NCI-H1105 treated with DMSO at 0.1 percent for 48 hours (cell line): ENCODE data around the gene SMIM24.
A peak's percentile ranks its signal among the peaks of the same experiment; 100 is the strongest.
"Not testable (repeated sequence)": the region's sequence is repeated elsewhere in the genome, so short reads cannot be mapped to it uniquely, and the experiment has no call there.

Source experiments
- DNase-seq: peaks from one replicate; lab custom pipeline; 2025; lab: John Stamatoyannopoulos, UW

The SMIM24 gene

DNA sequence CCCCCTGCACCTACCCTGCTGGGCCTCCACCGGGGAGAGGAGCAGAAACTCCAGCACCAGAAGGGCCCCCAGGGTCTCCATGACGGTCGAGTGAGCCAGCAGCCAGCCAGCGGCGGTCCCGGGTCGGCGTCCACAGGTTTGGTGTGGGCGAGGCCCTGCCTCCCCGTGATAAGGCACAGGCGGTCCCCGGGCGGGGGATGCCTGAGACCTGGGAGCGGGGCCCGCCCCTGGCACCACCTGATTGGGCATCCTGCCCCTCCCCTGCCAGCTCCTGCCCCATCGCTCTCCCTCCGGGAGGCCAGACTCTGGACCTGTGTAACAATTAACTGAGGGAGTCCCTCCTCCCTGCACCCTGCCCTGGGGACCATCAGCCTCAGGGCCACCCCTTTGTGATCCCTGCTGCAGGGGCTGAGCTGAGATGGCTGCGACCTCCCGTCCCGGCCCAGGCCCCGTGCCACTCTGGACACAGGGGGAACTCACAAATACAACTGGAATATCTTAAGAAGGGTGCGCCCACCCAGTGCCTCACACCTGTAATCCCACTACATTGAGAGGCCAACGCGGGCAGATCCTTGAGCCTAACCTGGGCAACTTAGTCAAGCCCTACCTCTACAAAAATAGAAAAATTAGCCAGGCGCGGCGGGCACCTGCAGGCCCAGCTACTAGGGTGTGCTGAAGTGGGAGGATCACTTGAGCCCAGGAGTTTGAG, at the start of gene SMIM24:
Gene SMIM24 (minus strand): TSS at position 143 of the 709 bp plus-strand sequence. CDS start 62 bp downstream, at position 81.
- DNase-seq = no peak

- not testable (repeated sequence) for DNase-seq
Observed at GRCh38 chr19:3529299-3529698, 49.0 kb upstream of the SMIM24 start.

DNA sequence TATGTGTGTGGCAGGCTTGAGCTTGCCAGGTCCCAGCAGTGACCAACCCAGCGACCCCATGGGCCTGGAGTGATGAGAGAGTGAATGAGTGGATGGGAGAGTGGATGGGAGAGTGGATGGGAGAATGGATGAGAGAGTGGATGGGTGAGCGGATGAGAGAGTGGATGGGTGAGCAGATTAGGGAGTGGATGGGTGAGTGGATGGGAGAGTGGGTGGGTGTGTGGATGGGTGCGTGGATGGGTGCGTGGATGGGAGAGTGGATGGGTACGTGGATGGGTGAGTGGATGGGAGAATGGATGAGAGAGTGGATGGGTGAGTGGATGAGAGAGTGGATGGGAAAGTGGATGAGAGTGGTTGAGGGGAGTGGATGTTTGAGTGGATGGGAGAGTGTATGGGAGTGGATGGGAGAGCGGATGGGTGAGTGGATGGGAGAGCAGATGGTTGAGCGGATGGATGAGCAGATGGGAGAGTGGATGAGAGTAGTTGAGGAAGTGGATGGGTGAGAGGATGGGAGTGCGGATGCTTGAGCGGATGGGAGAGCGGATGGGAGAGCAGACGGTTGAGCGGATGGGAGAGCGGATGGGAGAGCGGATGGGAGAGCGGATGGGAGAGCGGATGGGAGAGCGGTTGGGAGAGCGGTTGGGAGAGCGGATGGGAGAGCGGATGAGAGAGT, 48.4 kb upstream of the SMIM24 start:
- no peak for DNase-seq

DNA sequence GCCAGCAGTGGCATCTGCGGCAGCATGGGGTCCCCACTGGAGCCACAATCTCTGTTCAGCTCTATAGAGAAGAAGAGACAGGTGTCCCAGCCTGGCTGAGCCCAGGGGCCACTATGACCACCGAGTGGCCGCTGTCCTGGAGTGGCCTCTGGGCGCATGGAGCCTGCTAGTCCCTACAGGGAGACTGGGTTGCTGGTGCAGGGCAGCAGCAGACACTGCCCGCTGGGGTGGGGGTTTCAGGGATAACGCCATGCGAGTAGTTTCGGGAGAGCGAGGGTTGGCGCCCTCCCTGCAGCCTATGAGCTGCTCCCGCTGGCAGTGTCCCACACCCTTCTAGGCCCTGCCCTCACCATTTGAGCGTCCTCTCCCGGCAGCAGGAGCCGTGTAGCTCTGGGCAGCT, 47.8 kb upstream of the SMIM24 start:
- no peak for DNase-seq

GRCh38 chr19:3527238-3527910, 47.0 kb upstream of the SMIM24 start:
- no peak for DNase-seq

DNA sequence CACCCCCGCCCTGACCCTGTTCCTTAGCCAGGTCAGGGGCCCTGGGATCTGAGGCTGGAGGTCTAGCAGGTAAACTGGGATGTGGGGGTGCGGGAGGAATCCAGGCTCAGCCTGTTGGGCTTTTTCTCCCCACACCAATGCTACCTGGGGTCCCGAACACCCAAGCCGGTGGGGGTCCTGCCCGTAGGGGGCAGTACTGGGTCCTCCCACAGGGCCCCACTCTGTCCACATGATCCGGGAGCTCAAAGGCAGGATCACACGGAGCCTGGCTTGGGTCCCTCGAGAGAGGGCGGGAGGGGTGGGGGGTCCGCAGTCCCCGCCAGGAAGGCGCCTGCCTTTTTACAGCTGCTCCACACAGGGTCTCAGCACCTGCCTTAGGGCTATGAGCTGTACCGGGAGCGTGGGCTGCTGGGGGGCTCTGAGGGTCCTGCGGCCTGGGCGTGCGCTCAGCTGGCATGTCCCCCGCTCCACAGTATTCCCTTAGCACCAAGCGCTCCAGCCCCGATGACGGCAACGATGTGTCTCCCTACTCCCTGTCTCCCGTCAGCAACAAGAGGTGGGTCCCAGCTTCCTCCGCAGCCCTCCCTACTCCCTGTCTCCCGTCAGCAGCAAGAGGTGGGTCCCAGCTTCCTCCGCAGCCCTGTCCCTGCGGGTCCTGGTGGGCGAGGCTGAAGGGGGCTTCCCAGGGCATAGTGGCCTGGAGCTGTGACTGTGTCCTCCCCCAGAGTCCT, 46.3 kb upstream of the SMIM24 start:
- DNase-seq = no peak

DNA sequence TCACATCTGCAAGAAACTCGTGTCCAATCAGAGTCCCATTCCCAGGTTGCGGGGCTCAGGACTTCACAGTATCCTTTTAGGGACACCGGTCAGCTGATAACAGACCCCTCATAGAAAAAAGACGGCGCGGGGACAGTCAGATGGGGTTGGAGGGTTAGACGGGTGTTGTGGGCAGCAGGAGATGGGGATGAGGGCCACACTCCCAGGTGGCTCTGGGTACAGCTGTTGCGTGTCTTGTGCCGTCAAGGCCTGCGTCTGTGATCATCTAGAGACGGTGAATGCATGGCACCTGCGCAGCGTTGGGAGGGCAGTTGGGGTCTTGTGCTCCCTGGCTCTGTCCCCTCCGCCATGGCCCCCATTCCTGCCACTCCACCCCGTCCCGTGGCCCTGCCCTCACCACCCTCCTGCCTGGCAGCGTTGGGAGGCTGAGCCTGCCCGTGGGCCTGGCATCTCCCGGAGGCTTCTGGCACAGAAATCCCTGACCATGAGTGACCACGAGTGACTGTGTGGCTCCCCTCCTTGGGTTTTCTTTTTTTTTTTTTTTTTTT, 44.7 kb upstream of the SMIM24 start:
- no peak for DNase-seq

- no peak for DNase-seq
Observed at GRCh38 chr19:3524078-3524842, 43.9 kb upstream of the SMIM24 start.

- no peak for DNase-seq
Observed at GRCh38 chr19:3523361-3524077, 43.2 kb upstream of the SMIM24 start.

DNA sequence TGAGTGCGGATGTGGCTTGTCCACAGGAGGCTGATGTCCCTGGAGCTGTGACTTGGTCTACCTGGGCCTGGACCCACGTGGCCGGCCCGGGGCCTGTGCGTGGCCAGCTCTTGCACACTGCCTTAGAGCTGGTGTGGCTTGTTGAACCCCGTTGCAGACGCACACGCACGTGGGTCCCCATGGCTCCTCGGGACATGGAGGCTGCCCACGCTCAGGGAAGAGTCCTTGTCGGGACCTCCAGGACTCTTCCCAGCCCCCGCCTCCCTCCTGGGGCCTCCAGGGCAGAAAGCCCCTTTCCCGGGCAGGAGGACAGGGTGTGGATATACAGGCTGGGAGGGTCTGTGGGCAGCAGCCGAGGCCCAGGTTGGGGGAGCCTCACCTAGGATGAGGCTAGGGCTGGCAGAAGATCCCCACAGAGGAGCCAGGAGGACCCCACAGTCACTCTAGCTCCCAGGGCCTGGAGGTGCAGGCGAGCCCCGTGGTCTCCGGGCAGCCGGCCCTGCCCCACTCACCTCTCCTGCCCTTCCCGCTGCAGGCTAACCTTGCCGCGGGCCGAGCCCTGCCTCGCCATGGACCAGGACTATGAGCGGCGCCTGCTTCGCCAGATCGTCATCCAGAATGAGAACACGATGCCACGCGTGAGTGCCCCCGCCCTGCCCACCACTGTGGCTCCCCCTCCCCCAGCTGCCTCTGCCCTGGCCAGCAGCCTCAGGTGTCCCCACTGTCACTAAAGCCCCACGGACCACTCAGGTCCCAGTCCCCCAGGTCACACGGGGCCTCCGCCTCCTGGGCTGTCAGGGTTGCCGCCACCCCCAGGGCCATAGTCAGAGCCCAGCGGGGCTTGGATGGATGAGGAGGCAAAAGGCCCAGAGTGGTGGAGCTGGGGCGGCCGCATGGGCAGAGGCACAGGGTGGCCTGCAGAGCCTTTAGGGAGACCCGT, 42.4 kb upstream of the SMIM24 start:
- no peak for DNase-seq

DNA sequence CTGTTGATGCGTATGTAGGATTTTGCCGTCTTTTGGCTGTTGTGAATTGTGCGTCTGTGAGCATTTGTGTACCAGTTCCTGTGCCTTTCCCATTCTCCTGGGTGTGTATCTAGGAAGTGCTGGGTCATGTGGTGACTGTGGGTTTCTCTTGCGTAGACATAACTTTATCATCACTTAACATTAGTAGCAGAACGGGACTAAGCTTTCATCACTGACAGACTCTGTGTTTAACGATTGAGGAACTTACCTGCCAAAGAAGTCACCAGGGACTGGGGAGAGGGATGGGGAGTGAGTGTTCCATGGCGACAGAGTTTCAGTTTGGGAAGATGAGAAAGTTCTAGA, 40.8 kb upstream of the SMIM24 start:
- DNase-seq = no peak

DNA sequence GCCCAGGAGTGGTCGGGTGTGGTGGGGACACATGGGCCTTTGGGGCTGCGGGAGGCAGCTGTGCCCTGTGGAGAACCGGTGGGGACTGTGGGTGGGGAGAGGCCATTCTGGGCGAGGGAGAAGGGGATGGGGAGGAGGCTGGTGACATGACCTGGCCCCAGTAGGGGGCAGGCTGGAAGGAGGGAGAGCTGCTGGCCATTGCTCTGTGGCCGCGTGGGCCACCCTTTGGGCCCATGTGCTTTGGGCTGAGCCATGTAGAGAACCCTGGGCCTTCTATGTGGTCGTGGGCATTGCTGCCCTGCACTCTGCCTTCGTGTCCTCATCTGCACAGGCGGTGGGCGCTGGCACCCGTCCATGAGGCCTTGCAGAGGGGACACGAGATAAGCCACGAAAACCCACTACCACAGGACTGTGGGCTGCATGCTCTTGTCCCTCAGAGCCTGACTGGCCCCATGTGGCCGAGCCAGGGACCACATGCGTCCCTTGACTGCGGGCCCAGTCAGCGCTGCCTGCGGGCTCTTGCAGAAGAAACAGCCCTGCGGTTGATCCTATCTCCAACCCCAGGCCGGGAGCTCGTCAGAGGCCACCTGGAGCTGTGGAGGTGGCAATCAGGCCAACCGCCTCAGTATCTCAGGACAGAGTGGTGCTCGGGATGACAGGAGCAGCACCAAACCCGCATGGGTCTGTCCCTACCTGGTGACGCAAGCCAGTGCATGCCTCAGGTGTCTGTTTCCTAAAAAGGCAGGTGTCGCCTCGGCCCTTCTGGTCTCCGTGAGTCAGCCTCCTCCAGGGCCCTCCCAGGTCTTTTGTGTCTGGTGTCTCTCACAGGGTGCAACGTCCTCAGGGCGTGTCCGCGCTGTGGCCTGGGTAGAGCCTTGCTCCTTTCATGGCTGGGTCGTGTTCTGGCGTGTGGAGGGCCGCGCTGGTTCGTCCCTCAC, 40.1 kb upstream of the SMIM24 start:
- DNase-seq = no peak

DNA sequence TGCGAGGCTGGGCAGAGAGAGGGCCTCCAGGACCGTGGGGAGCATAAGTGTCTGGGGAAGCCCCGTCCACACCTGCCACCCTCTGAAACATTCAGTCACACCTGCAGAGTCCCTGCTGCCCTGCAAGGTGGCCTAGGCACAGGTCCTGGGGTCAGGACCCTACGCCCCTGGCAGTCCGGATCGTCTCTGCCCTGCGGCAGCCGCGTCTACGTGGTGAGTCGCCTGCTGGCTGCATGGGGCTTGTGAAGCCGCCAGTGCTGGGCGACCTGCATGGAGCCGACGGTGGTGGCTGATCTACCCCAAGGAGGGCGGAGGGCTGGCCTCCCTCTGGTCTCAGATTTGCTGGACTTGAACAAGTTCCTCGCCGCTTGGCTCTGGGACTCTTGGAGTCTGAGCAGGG, 38.8 kb upstream of the SMIM24 start:
- DNase-seq = no peak

DNA sequence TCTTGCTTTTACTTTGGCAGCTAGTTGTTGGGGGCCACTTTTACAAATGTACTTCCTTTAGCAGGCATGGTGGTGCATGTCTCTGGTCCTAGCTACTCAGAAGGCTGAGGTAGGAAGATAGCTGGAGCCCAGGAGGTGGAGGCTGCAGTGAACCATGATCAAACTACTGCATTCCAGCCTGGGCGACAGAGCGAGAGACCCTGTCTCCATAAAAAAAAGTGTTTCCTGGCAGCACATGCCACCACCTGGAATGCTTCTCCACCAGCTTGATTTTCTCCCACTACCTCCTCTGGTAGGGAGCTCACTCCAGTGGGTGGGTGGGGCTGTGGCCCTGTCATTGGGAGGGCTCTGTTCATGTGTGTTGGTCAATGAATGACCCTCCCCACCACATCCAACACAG, 38.3 kb upstream of the SMIM24 start:
- DNase-seq = no peak

- no peak for DNase-seq
Observed at GRCh38 chr19:3518255-3518654, 37.9 kb upstream of the SMIM24 start.

DNA sequence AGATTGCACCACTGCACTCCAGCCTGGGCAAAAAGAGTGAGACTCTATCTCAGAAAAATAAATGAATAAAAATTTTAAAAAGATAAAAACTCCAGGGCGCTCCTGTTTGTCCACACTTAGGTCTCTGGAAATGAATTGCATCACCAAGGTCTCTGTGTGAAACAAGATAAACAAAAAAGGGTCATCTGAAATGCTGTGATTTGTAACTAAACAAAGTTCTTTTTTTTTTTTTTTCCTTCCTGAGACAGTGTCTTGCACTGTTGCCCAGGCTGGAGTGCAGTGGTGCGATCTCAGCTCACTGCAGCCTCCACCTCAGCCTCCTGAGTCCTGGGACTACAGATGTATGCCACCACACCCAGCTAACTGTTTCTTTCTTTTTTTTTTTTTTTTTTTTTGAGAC, 37.3 kb upstream of the SMIM24 start:
- no peak for DNase-seq

- DNase-seq = peak; percentile 44
Observed at GRCh38 chr19:3516675-3517207, 36.4 kb upstream of the SMIM24 start.

GRCh38 chr19:3515891-3516422, 35.6 kb upstream of the SMIM24 start:
- no peak for DNase-seq
